Fibroblast of skin of left biceps (primary cell): ENCODE data around the gene FSTL5.

Experiments used
- DNase-seq, 2 experiments: peaks; one replicate each; pipeline ENCODE4 v3.0.0-alpha.2; 2013; ENCODE audit warnings: low read depth in 2 of 2

The FSTL5 gene

DNA sequence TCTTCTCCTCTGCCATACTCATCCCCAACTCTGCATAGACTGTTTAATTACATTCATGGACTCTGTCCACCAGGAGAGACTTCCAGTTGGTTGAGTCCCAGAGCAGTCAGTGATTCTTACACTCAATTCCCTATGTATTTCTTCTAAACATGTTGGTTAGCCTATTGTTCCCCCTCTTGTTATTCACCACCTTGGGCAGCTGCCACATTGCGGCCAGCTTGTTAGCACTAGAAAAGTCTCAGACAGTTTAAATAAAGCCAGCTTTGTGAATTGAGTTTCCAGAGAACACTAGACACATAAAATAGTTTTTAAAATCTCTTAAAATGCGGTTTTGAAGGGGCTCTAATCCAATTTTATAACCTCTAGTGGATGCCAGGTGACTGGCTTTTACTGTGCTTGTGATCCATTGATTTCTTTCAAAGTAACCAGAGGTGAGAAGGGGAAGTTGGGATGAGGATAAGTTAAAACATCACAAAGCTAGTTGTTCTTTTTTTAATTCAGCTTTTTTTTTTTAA lies 827.7 kb downstream of the FSTL5 start:
- DNase-seq = no peak
